Muscle of back (tissue), 13 donors: ENCODE measurements around the gene SNRPE. TPM values are rescaled to one million over a fixed set of nuclear protein-coding genes. Genes with fewer than 3 reads are reported as not detected.
"Not testable (repeated sequence)": the region's sequence is repeated elsewhere in the genome, so short reads cannot be mapped to it uniquely, and the experiment has no call there.

Source experiments
- DNase-seq, 3 donors: peaks; one replicate each; pipeline versions ENCODE4 v3.0.0 to v3.0.0-alpha.2; 2013
- long read RNA-seq, 9 donors: transcript quantifications; one replicate each; lab custom pipeline, GENCODE V29; 2026
- polyA plus RNA-seq, 10 donors: library from polyadenylated mRNA; unstranded; fragments of 120-200 nt; gene quantifications; one replicate each; pipeline ENCODE4 v1.2.1, GENCODE V29; 2013; ENCODE audit not compliant: insufficient read length in 10 of 10

SNRPE gene
- polyA plus RNA-seq: 100 to 1,000 TPM; 145 to 238 (median 176) TPM
- long read RNA-seq, donor 1, transcript SNRPE-202 (5 exons, 942 nt): major isoform, 136 of 148 reads
- long read RNA-seq, donor 1, partial matches to known transcripts: 0 of 148 reads
- long read RNA-seq, donor 1, other reads (novel, unspliced or antisense): 6 of 148 reads
- long read RNA-seq, donor 2, transcript SNRPE-202 (5 exons, 942 nt): major isoform, 138 of 153 reads
- long read RNA-seq, donor 2, partial matches to known transcripts: 0 of 153 reads
- long read RNA-seq, donor 2, other reads (novel, unspliced or antisense): 11 of 153 reads
- long read RNA-seq, donor 3, partial matches to known transcripts: 0 of 1 reads
- long read RNA-seq, donor 3, other reads (novel, unspliced or antisense): 0 of 1 reads
- long read RNA-seq, donor 4, transcript SNRPE-202 (5 exons, 942 nt): major isoform, 91 of 97 reads
- long read RNA-seq, donor 4, partial matches to known transcripts: 0 of 97 reads
- long read RNA-seq, donor 4, other reads (novel, unspliced or antisense): 0 of 97 reads
- long read RNA-seq, donor 5, transcript SNRPE-205 (5 exons, 532 nt): minor isoform, 5 of 203 reads
- long read RNA-seq, donor 5, transcript SNRPE-202 (5 exons, 942 nt): major isoform, 175 of 203 reads
- long read RNA-seq, donor 5, partial matches to known transcripts: 0 of 203 reads
- long read RNA-seq, donor 5, other reads (novel, unspliced or antisense): 15 of 203 reads
- long read RNA-seq, donor 6, transcript SNRPE-201 (3 exons, 355 nt): minor isoform, 6 of 147 reads
- long read RNA-seq, donor 6, transcript SNRPE-202 (5 exons, 942 nt): major isoform, 123 of 147 reads
- long read RNA-seq, donor 6, partial matches to known transcripts: 5 of 147 reads
- long read RNA-seq, donor 6, other reads (novel, unspliced or antisense): 9 of 147 reads
- long read RNA-seq, donor 7, transcript SNRPE-202 (5 exons, 942 nt): major isoform, 101 of 116 reads
- long read RNA-seq, donor 7, transcript SNRPE-201 (3 exons, 355 nt): minor isoform, 5 of 116 reads
- long read RNA-seq, donor 7, partial matches to known transcripts: 0 of 116 reads
- long read RNA-seq, donor 7, other reads (novel, unspliced or antisense): 5 of 116 reads
- long read RNA-seq, donor 8, transcript SNRPE-202 (5 exons, 942 nt): major isoform, 122 of 141 reads
- long read RNA-seq, donor 8, partial matches to known transcripts: 5 of 141 reads
- long read RNA-seq, donor 8, other reads (novel, unspliced or antisense): 8 of 141 reads
- long read RNA-seq, donor 9, transcript SNRPE-202 (5 exons, 942 nt): major isoform, 25 of 25 reads
- long read RNA-seq, donor 9, partial matches to known transcripts: 0 of 25 reads
- long read RNA-seq, donor 9, other reads (novel, unspliced or antisense): 0 of 25 reads

DNA sequence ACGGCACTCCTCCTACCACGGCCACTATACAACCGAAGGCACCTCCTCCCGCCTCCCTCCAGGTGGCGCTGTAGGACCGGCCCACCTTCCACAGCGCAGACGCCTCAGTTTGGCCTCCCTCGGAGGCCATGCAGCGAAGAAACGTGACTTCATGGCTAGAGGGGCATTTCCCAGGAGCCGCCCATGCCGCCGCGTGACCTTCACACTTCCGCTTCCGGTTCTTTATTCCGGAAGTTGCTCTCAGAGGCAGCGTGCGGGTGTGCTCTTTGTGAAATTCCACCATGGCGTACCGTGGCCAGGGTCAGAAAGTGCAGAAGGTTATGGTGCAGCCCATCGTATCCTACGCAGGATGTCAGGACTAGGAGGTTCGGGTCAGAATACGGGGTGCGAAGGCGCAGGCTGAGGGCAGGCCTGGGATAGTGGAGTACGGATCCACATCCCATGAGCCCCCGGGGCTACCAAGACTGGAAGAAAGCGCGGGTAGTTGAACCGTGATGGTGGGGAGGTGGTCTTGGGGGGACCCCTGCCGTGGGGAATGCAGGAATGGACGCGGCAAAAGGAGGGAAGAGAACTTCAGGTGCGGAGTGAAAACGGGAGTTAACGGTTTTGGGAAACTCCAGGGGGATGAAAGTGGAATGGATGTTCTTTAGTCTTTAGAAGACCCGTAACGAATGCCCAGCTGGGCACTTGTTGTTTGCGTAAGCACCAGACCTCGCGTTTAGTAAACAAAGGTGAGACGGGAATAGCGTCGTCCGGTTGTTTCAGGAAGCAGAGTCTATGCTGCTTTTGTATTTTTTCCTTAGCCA, at the start of gene SNRPE:
SNRPE (plus strand) TSS at position 221 of the 806 bp plus-strand sequence; CDS start at position 282, 61 bp downstream.
- DNase-seq: peak; percentile 99

DNA sequence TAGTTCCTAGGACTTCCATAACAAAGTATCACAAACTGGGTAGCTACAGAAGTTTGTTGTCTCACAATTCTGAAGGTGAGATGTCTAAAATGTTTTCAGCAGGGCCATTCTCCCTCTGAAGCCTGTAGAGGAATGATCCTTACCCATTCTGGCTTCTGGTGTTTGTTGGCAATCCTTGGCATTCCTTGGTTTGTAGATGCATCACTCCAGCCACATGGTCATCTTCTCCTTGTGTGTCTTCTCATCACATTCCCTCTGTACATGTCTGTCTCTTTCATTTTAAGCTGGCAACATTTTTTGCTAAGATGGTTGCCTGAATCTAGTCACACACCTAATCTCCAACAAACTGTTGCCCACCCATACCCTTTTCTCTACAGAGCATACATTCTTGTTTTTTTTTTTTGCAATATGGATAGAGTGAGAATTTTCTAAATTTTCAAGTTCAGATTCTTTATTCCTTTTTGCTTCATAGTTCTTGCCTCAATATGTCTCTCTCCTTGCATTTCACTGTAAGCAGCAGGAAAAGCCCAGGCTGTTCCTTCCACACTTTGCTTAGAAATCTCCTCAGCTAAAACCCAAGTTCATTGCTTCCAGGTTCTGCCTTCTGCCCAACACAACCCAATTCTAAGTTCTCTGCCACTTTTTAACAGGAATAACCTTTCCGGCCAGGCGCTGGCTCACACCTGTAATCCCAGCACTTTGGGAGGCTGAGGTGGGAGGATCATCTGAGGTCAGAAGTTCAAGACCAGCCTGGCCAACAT, 47.6 kb upstream of the SNRPE start:
- DNase-seq: no peak

DNA sequence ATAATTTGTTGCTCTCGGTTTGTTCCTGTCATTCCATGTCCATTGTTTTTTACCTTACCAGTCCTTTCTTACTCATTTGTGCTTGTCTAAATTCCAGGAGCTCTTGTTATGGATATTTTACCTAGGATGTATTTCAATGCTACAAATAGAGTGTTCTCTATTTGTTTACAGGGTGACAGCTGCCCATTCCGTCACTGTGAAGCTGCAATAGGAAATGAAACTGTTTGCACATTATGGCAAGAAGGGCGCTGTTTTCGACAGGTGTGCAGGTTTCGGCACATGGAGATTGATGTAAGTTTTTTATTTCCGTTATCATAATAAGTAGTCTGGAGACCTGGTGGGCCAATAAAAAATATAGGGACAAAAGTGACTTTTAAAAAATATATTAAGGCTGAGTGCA, 43.0 kb upstream of the SNRPE start:
- DNase-seq: no peak

DNA sequence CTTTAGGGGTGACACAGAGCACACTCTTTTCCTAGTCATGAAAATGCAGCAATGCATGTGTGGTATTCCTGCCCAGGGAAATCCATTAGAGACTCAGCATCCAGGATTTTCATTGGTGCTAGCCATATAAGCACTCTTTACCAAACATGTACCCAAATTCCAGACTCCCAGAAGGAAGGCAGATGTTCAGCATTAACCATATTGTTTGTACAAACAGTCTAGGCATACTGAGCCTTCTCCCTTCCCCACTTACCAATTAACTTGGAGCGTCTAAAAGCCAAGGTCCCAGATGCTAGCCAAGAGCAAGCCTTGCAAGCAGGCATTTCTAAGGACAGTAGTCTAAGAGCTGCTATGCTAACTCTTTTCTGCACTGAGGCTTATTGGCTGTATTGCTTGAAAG, 38.1 kb upstream of the SNRPE start:
- no peak for DNase-seq

DNA sequence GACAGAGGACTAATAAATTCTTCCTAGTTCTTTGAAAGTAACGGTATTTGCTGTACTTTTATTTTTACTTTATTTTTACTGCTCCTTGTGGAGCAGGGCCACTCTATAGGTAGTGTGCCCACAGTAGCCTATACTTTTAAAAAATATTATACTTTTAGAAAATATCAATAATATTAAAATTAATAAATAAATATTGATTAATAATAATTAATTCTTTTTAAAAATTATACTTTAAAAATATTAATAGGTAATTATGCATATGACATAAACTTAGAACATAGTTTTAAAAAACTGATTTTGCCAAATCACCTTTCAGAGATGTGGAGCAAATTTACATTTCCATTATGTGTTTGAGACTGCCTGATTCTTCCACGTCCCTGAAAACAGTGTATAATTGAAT, 35.2 kb upstream of the SNRPE start:
- no peak for DNase-seq

DNA sequence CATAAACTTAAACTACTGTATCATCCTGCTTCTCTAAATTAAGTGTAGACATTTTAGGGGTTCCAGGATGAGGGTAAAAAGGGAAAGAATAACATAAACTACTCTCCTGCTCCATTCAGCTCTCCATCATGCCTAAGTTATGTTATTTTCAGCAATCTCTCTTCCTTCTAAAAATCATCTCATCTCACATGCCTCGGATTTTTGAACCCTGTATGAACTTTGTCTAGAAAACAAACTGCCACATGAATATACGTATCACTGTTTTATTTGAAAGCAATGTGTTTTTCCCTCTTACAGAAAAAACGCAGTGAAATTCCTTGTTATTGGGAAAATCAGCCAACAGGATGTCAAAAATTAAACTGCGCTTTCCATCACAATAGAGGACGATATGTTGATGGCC, 33.4 kb upstream of the SNRPE start:
- no peak for DNase-seq

DNA sequence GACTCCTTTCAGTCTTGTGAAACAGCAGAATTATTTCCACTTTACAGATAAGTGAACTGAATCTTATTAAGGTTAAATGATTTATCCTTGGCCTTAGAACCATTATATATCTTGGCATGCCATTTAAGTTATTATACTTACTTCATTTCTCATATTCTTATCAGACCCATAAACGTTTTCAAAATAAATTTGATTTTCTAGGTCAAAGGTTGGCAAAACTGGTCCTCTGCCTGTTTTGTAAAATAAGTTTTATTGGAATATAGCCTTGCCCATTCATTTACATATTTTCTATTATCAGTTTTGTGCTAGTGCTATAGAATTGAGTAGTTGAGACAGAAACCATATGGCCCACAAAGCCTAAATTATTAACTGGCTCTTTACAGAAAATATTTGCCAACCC, 32.9 kb upstream of the SNRPE start:
- no peak for DNase-seq

DNA sequence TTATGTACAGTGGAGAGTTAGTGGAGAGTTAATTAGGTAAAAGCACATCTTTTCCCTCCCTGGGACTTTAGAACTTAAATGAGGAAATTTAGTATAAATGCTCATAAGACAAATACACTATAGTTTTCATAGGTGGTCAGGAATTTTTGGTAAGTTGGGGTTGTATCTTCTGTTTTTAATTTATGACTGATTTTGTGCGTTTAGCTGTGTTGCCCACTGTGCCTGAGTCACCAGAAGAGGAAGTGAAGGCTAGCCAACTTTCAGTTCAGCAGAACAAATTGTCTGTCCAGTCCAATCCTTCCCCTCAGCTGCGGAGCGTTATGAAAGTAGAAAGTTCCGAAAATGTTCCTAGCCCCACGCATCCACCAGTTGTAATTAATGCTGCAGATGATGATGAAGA, 32.2 kb upstream of the SNRPE start:
- not testable (repeated sequence) for DNase-seq

DNA sequence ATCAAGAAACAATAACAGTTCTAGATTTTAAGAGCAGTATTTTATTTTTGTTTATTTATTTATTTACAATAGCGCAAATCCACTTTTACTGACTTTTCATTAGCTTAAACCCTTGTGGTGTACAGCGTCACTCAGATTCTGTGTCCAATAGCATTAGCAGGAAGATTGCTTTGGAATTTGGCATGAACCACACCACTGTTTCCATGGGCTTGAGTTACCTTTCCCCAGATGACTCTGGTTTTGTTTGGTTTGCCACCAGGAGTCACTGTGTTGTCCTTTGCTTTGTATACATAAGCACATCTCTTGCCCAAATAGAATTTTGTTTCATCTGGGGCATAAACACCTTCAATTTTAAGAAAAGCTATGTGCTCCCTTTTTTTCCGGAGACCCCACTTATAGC, 25.9 kb upstream of the SNRPE start:
- no peak for DNase-seq

DNA sequence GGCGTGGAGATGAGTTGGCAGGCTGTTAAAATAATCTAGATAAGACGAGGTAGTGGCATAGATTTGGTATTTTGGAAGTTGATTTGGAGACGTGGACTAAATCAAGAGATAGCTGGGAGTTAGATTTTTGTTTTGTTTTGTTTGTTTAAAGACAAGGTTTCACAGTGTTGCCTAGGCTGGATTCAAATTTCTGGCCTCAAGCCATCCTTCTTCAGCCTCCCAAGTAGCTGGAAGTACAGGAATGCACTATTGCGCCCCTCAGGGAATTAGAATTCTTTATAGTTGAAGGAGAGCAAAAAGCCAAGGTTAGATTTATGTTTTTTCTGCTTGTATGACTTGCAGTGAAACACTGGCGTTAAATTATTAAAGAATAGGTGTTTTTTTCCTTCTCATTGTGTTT, 22.3 kb upstream of the SNRPE start:
- peak; percentile 30 to 56 (median 49) for DNase-seq

DNA sequence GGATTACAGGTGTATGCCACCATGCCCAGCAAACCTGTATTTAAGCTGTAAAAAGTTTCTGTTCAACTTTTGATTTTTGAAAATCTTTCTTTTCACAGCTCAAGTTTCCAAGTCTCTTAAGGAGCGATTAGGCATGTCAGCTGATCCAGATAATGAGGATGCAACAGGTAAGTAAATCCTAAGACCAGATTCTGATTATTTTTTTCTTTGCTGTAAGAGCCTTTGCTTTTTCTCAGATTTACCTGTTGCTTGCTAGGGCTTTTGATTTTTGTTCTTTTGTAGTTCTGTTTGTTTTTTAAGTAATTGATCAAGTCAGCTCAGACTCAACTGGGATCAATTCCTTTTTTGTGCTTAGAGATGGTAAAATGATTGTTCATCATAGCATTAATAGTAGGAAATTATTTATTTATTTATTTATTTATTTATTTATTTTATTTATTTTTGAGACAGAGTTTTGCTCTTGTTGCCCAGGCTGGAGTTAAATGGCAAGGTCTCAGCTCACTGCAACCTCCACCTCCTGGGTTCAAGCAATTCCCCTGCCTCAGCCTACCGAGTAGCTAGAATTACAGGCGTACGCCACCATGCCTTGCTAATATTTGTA, 21.1 kb upstream of the SNRPE start:
- no peak for DNase-seq

DNA sequence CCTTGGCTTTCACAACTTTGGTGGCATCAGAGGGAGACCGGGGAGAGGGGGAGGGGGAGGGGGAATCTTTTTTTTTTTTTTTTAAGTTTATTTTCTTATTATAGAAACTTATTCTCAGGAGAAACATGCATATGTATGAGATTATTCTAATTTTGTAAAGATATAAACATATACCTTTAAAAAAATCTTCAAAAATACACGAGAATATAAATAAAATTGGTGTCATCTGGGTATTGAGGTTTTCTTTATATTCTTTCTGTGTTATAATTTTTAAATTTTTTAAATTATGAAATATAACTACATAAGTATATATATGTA, 18.9 kb upstream of the SNRPE start:
- no peak for DNase-seq

DNA sequence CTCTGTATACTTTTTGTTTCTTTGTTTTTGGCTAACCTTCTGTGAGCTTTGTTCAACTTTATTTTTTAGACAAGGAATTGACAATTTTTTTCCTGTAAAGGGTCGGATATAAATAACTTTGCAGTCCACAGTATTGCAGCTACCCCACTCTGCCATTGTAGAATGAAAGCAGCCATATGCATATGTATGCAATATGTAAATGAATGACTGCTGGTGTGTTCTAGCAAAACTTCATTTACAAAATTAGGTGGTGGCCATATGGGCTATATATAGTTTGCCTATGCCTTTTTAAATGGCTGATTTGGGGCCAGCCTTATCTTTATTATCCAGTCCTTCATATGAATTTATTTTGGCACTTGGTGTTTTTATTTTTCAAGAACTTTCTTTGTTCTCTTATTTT, 18.0 kb upstream of the SNRPE start:
- no peak for DNase-seq

DNA sequence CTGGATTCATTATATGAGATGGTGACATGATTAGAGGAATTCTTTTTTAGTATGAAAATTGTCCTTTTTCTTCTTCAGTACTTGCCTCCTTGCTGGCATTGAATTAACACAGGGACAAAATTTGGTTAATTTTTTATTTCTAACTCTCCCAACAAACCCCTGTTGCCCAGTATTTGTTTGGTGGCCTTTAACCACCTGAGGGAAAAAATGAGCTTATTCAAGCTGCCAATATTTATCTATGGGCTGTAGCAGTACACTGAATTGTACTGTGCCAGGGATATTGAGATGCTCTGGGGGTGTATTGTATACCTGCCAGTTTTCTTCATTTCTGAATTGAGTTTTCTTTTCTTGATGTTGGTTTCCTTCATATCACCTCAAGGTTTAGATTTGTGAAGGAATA, 8.3 kb upstream of the SNRPE start:
- not testable (repeated sequence) for DNase-seq

DNA sequence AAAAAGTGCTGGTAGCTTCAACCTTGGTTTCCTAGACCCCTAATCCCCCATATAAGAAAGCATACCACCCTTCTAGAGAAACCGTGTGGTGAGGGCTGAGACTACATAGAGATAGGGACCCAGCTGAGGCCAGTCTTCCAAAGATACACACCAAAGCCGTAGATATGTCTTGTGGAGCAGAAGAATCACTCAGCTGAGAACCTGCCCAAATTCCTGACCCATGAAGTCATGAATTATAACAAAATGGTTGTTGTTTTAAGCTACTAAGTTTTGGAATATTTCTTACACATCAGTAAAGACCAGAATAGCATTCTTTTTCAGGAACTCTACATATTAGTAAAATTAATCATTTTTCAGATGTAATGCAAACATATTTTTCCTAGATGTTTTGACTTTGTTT, 3.3 kb upstream of the SNRPE start:
- DNase-seq: peak in 2 of 3 donors; percentile 16 to 63

DNA sequence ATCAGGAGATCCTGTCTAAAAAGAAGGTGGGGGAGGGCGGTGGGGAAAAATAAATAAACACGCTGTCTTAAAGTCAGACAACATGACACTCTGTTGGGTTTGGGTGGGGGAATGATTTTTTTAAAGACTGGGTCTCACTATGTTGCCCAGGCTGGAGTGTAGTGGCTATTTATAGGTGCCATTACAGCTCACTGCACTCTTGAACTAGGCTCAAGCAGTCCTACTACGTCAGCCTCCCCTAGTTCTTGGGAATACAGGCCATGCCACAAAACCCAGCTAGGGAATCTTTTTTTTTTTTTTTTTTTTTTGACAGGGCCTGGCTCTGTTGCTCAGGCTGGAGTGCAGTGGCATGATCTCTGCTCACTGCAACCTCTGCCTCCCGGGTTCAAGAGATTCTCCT, 2.4 kb upstream of the SNRPE start:
- no peak for DNase-seq

DNA sequence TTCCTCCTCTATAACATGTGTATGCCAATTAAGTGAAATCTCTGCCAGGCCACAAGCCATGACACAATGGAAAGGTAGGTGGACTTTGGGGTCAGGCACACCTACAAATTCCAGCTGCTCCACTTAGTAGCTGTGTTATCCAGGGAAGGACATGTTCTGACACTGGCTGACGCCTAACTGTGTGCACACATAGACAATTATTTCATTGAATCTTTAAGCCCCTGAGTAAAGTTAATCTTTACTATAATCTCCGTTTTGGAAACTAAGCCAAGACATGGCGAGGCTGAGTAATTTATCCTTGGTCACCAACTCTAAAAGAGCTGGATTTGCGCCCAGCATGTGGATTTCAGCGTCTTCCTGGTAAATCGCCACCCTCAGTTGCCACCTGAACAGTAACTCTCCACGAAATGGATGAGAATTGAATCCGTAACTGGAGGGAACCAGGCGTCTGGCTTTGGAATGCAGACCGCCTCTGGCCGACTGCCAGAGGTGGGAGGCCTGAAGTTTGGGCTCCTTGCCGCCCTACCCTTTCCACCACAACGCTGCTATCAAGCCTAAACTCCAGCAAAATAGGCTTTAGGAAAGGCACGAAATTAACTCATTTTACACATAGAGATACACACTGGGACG, 888 bp upstream of the SNRPE start:
- peak; percentile 17 to 44 (median 33) for DNase-seq

DNA sequence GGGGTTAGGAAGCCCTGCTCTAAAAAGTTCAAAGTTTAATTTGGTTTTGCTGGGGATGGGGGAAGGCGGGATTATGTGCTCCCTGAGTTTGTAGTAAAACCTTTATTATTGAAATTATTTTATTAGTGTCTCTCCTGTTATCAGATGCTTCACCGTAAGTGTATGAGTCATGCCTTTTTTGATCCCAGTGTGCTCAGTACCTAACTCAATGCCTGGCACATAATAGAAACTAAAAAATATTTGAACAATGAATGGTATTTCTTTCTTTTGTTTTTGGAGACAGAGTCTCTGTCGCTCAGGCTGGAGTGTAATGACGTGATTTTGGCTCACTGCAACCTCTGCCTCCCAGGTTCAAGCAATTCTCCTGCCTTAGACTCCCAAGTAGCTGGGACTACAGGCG, 6.4 kb downstream of the SNRPE start:
- no peak for DNase-seq

DNA sequence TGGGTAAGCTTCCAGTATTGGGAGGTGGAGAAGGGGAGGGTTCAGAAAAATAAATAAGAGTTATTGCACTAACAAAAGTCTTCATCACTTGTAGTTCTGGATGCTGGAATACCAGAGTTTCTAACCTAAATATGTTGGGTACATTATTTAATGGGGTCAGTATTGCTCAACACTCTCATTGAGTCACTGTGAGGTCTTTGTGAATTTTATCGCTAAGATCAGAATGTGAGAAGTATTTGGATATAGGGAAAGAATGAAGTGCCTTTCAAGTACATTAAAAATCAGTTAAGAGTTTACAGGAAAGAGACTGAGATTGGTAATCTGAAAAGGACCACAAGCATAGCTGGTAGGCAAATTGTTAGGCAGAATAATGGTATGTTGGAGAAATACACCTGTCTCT, 8.8 kb downstream of the SNRPE start:
- DNase-seq: no peak
